Endothelial cell of umbilical vein (primary cell): ENCODE data around the gene SBSN. TPM values are rescaled to one million over a fixed set of nuclear protein-coding genes. Genes with fewer than 3 reads are reported as not detected.

Experiments used
- BruUV-seq: library from RNA; stranded (reverse); fragments of 400-500 nt; replicated peaks from 2 replicates; lab custom pipeline; 2021; lab: Mats Ljungman, UMichigan
- CTCF ChIA-PET: fragments of 300-600, 350-600 bp; sonication (Branson Sonifier 250); formaldehyde crosslinking; loops from one replicate; lab custom pipeline; 2021; ENCODE audit warnings: antibody characterized with exemption, inconsistent platforms; lab: Charles Lee
- POLR2A ChIA-PET: fragments of 300-600, 350-600 bp; sonication (Branson Sonifier 250); formaldehyde crosslinking; loops from one replicate; lab custom pipeline; 2021; ENCODE audit warnings: antibody characterized with exemption, inconsistent platforms; lab: Charles Lee
- DNase-seq: peaks from one replicate; pipeline ENCODE4 v3.0.0-alpha.2; 2011; ENCODE audit warnings: low read depth, low spot score
- FAIRE-seq: peaks from 2 replicates; lab custom pipeline; 2011; peaks lifted over from hg19 to GRCh38; lab: Jason Lieb, UNC
- H2AFZ ChIP-seq: 2 replicates; pipeline ENCODE4 v1.6.0; 2012; ENCODE audit warnings: low read depth, low read length, control low read depth, inconsistent platforms
- H3K27ac ChIP-seq: 2 replicates; pipeline ENCODE4 v1.5.1; 2011; ENCODE audit warnings: low read depth, mild to moderate bottlenecking, control low read depth, low read length, moderate library complexity; ENCODE audit not compliant: insufficient read depth
- H3K27me3 ChIP-seq, 2 experiments: 2 replicates each; pipeline versions ENCODE4 v1.6.0 to v1.6.1; 2011; ENCODE audit warnings: low read length in 2 of 2, mixed read lengths in 1 of 2; ENCODE audit not compliant: control insufficient read depth in 2 of 2, insufficient read depth in 2 of 2
- H3K36me3 ChIP-seq, 2 experiments: 2 replicates in 1 of 2; 3 replicates in 1 of 2; pipeline ENCODE4 v1.5.1; 2011; ENCODE audit warnings: low read length in 2 of 2, mild to moderate bottlenecking in 1 of 2, moderate library complexity in 1 of 2; ENCODE audit not compliant: control insufficient read depth in 2 of 2, insufficient read depth in 2 of 2; ENCODE audit errors: extremely low read depth in 1 of 2
- H3K4me1 ChIP-seq: 3 replicates; pipeline ENCODE4 v1.5.1; 2011; ENCODE audit warnings: mild to moderate bottlenecking, low read length; ENCODE audit not compliant: control insufficient read depth, insufficient read depth; ENCODE audit errors: extremely low read depth
- H3K4me2 ChIP-seq: 2 replicates; pipeline ENCODE4 v1.6.1; 2011; ENCODE audit warnings: low read length, control low read depth, mixed read lengths; ENCODE audit not compliant: insufficient read depth
- H3K4me3 ChIP-seq, 3 experiments: fragments of 200-600 bp in 1 of 3; sonication (generic), shearing (Covaris generic) in 1 of 3; replicated peaks in 1 of 3; 2 replicates each; pipeline ENCODE4 v1.5.1; 2011 to 2016; ENCODE audit warnings: control low read depth in 3 of 3, low read length in 3 of 3, mild to moderate bottlenecking in 2 of 3, inconsistent platforms in 1 of 3, low read depth in 1 of 3, moderate library complexity in 1 of 3; ENCODE audit not compliant: insufficient read depth in 1 of 3
- H3K79me2 ChIP-seq: 2 replicates; pipeline ENCODE4 v1.6.0; 2012; ENCODE audit warnings: low read length, inconsistent platforms; ENCODE audit not compliant: control insufficient read depth, insufficient read depth
- H3K9ac ChIP-seq: replicated peaks from 2 replicates; pipeline ENCODE3; 2011; ENCODE audit warnings: low read length, control low read depth; ENCODE audit not compliant: insufficient read depth; ENCODE audit errors: extremely low read depth
- H3K9me1 ChIP-seq: replicated peaks from 3 replicates; pipeline ENCODE4 v1.6.0; 2011; ENCODE audit warnings: mild to moderate bottlenecking, low read length; ENCODE audit not compliant: control insufficient read depth, insufficient read depth; ENCODE audit errors: extremely low read depth
- H3K9me3 ChIP-seq: replicated peaks from 2 replicates; pipeline ENCODE4 v1.5.1; 2012; ENCODE audit warnings: low read length, inconsistent platforms; ENCODE audit not compliant: control insufficient read depth, insufficient read depth
- H4K20me1 ChIP-seq: replicated peaks from 2 replicates; pipeline ENCODE3; 2011; ENCODE audit warnings: mild to moderate bottlenecking, low read length; ENCODE audit not compliant: control insufficient read depth, insufficient read depth; ENCODE audit errors: extremely low read depth
- CTCF ChIP-seq, 2 donors: IDR thresholded peaks; 1 replicate in 1 of 2; 2 replicates in 1 of 2; pipeline ENCODE4 v1.5.1; 2011; ENCODE audit warnings: low read length in 2 of 2, mild to moderate bottlenecking in 2 of 2, moderate library complexity in 2 of 2, control low read depth in 1 of 2, inconsistent platforms in 1 of 2, low read depth in 1 of 2; ENCODE audit not compliant: insufficient read depth in 1 of 2; ENCODE audit errors: extremely low read depth in 1 of 2
- EZH2 ChIP-seq: IDR thresholded peaks from 2 replicates; pipeline ENCODE4 v1.6.1; 2012; ENCODE audit warnings: borderline replicate concordance, low read depth, mild to moderate bottlenecking, moderate library complexity, low read length, inconsistent platforms; ENCODE audit not compliant: severe bottlenecking
- FOS ChIP-seq: IDR thresholded peaks from 2 replicates; pipeline ENCODE4 v1.6.1; 2011; ENCODE audit warnings: mild to moderate bottlenecking, low read length, moderate library complexity, borderline replicate concordance; ENCODE audit not compliant: insufficient read depth
- GATA2 ChIP-seq: IDR thresholded peaks from 2 replicates; pipeline ENCODE4 v1.7.0; 2011; ENCODE audit warnings: low read depth, mild to moderate bottlenecking, moderate library complexity, mixed read lengths, low read length; ENCODE audit not compliant: insufficient read length, insufficient read depth
- JUN ChIP-seq: IDR thresholded peaks from 2 replicates; pipeline ENCODE4 v1.6.1; 2011; ENCODE audit warnings: borderline replicate concordance, low read depth; ENCODE audit not compliant: insufficient read length, insufficient read depth
- MAX ChIP-seq: IDR thresholded peaks from 2 replicates; pipeline ENCODE4 v1.6.1; 2011; ENCODE audit not compliant: insufficient read depth, insufficient read length
- MYC ChIP-seq: IDR thresholded peaks from one replicate; pipeline ENCODE4 v1.6.1; 2011; ENCODE audit warnings: mild to moderate bottlenecking, low read depth, low read length
- POLR2A ChIP-seq: IDR thresholded peaks from 2 replicates; pipeline ENCODE4 v1.6.1; 2012; ENCODE audit warnings: low read depth, mild to moderate bottlenecking, control low read depth, low read length
- POLR2AphosphoS5 ChIP-seq: IDR thresholded peaks from 2 replicates; pipeline ENCODE4 v1.6.1; 2012; ENCODE audit warnings: low read depth, mild to moderate bottlenecking, control low read depth, low read length, moderate library complexity; ENCODE audit not compliant: insufficient read depth
- dilution Hi-C: fragments of 300-500 bp; cut with MboI; formaldehyde crosslinking; loops from one replicate; pipeline ENCODE4 v1.15.0; 2019; ENCODE audit warnings: low sequenced_read_pairs; ENCODE audit not compliant: extremely low pct_ligation_motif_present
- intact Hi-C: fragments of 100-400 bp; cut with micrococcal nuclease; formaldehyde crosslinking; loops from one replicate; pipeline ENCODE4 v1.10.0; 2022
- polyA plus RNA-seq, 4 experiments: library from polyadenylated mRNA; depleted of rRNA in 3 of 4; stranded (reverse) in 3 of 4; unstranded in 1 of 4; fragments of >200 nt; gene quantifications; 2 replicates each; pipeline versions ENCODE4 v1.2.1 to v1.2.3, GENCODE V29; 2011 to 2012; ENCODE audit warnings: missing spikeins in 1 of 4
- total RNA-seq: library from RNA; stranded (reverse); gene quantifications from 2 replicates; pipeline ENCODE4 v1.2.3, GENCODE V29; 2021

The SBSN gene
- total and polyA plus RNA-seq, 2 donors (not counting 3 experiments of a cell fraction or from before 2014, with no cell fraction given): not detected

DNA sequence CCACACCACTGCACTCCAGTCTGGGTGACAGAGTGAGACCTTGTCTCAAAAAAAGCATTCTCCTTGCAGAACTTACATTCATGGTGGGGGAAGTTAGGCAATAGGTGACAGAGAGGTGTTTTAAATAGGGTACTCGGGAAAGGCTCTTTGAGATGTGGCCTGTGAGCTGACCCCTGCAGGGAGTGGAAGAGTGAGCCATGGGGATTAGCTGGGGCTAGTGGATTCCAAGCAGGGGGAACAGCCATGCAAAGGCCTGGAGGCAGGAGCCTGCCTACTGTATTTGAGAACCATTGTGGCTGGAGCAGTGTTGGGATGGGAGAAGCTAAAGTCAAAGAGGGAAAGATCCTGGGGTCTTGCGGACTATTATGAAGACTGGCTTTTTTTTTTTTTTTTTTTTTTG, 10.8 kb downstream of the SBSN start:
- Histone ChIP-seq H2AFZ (no peak overlapping the region), H3K4me3 (no peak overlapping the region), H3K27me3 (peaks cover 8 to 11% of the 10 kb centered on the region in 2 experiments), H4K20me1 (no peaks in the 10 kb centered on the region), H3K27ac (no peak overlapping the region), H3K79me2 (no peaks in the 10 kb centered on the region), H3K4me1 (no peaks in the 10 kb centered on the region), H3K9ac (no peak overlapping the region), H3K4me2 (no peak overlapping the region), H3K9me1 (no peaks in the 10 kb centered on the region), H3K9me3 (no peaks in the 10 kb centered on the region), H3K36me3 (no peaks in the 10 kb centered on the region)
- no peak for FAIRE-seq
- dilution Hi-C loops (no loop called here), intact Hi-C loops (no loop called here)
- no peak for TF ChIP-seq CTCF (IDR thresholded peaks at IDR 0.05; ENCODE audit: extremely low read depth in 1 of 2, insufficient read depth in 1 of 2, low read depth in 1 of 2, low read length in 2 of 2)
- no peak for TF ChIP-seq MAX
- no peak for TF ChIP-seq FOS
- no peak for TF ChIP-seq EZH2
- no peak for TF ChIP-seq GATA2
- TF ChIP-seq JUN: no peak
- TF ChIP-seq MYC: no peak
- no peak for TF ChIP-seq POLR2A
- no peak for TF ChIP-seq POLR2AphosphoS5
- no peak for DNase-seq
- BruUV-seq: no TSS peak
- ChIA-PET POLR2A (no interaction called here), CTCF (interaction anchor here (0.9 kb wide), 1 partner anchor 10 kb away, joined by 3 read pairs; the partner anchor contains the start of gene SBSN)
